WTC11 (cell line): Measurements from ENCODE around the gene SPEN. TPM values are rescaled to one million over a fixed set of nuclear protein-coding genes. Genes with fewer than 3 reads are reported as not detected.
A peak's percentile ranks its signal among the peaks of the same experiment; 100 is the strongest.

Experiments
- ATAC-seq: fragments of 200-7000 bp; cut with Tn5 transposase; 2 replicates; pipeline ENCODE4 v1.10.0; 2021; ENCODE audit warnings: mild to moderate bottlenecking, moderate library complexity
- CTCF ChIA-PET: fragments of 300-600 bp; sonication (Branson Sonifier 250); formaldehyde crosslinking; loops from one replicate; lab custom pipeline; 2021; ENCODE audit warnings: antibody characterized with exemption; lab: Charles Lee
- POLR2A ChIA-PET: fragments of 350-600 bp; sonication (Branson Sonifier 250); formaldehyde crosslinking; loops from one replicate; lab custom pipeline; 2021; ENCODE audit warnings: antibody characterized with exemption; lab: Charles Lee
- DNase-seq: peaks from one replicate; pipeline ENCODE4 v3.0.0; 2021; ENCODE audit warnings: low spot score
- H3K27ac Mint-ChIP-seq: 2 replicates; pipeline ENCODE4 v1.8.0; 2021; ENCODE audit warnings: mixed read lengths
- H3K27me3 Mint-ChIP-seq: 2 replicates; pipeline ENCODE4 v1.8.0; 2021; ENCODE audit warnings: low read depth, mild to moderate bottlenecking, moderate library complexity, mixed read lengths
- H3K36me3 Mint-ChIP-seq: 2 replicates; pipeline ENCODE4 v1.8.0; 2021; ENCODE audit warnings: mixed read lengths
- H3K4me1 Mint-ChIP-seq: 2 replicates; pipeline ENCODE4 v1.8.0; 2022; ENCODE audit warnings: mixed read lengths
- H3K4me3 Mint-ChIP-seq: 2 replicates; pipeline ENCODE4 v1.8.0; 2021; ENCODE audit warnings: mild to moderate bottlenecking, moderate library complexity, mixed read lengths
- H3K9me3 Mint-ChIP-seq: 2 replicates; pipeline ENCODE4 v1.8.0; 2021; ENCODE audit warnings: mixed read lengths
- ATF1 ChIP-seq: sonication (generic); formaldehyde crosslinking; IDR thresholded peaks from 2 replicates; pipeline ENCODE4 v1.8.1; 2023; ENCODE audit warnings: mild to moderate bottlenecking, moderate library complexity, missing genetic modification reagents
- CBFB ChIP-seq: sonication (generic); formaldehyde crosslinking; IDR thresholded peaks from 2 replicates; pipeline ENCODE4 v1.8.1; 2022; ENCODE audit warnings: mild to moderate bottlenecking, low read depth, missing genetic modification reagents
- GRHL2 ChIP-seq: fragments of 250-450 bp; sonication (Bioruptor Pico); IDR thresholded peaks from 2 replicates; pipeline ENCODE4 v1.8.0; 2022; ENCODE audit warnings: mild to moderate bottlenecking, moderate library complexity; ENCODE audit not compliant: insufficient replicate concordance, severe bottlenecking
- NR1H2 ChIP-seq: sonication (generic); formaldehyde crosslinking; IDR thresholded peaks from 2 replicates; pipeline ENCODE4 v1.9.0; 2021; ENCODE audit warnings: mild to moderate bottlenecking, moderate library complexity, missing genetic modification reagents
- NR2C2 ChIP-seq: sonication (generic); formaldehyde crosslinking; IDR thresholded peaks from 2 replicates; pipeline ENCODE4 v1.8.0; 2022; ENCODE audit warnings: mild to moderate bottlenecking, missing genetic modification reagents
- OVOL2 ChIP-seq: fragments of 250-450 bp; sonication (Bioruptor Pico); IDR thresholded peaks from 2 replicates; pipeline ENCODE4 v1.9.0; 2021; ENCODE audit warnings: mild to moderate bottlenecking, borderline replicate concordance
- RORB ChIP-seq: fragments of 250-450 bp; sonication (Bioruptor Pico); IDR thresholded peaks from 2 replicates; pipeline ENCODE4 v1.9.0; 2021; ENCODE audit warnings: mild to moderate bottlenecking
- SOX15 ChIP-seq: fragments of 250-450 bp; sonication (Bioruptor Pico); IDR thresholded peaks from 2 replicates; pipeline ENCODE4 v1.9.0; 2021; ENCODE audit warnings: mild to moderate bottlenecking
- TP53 ChIP-seq: sonication (generic); formaldehyde crosslinking; IDR thresholded peaks from 2 replicates; pipeline ENCODE4 v1.8.1; 2023; ENCODE audit warnings: mild to moderate bottlenecking, missing genetic modification reagents
- ZNF138 ChIP-seq: sonication (generic); formaldehyde crosslinking; conservative IDR thresholded peaks from 2 replicates; pipeline ENCODE4 v1.8.1; 2022; ENCODE audit warnings: mild to moderate bottlenecking, moderate library complexity, missing genetic modification reagents
- total RNA-seq: library from RNA; stranded (reverse); gene quantifications from 3 replicates; pipeline ENCODE4 v1.2.3, GENCODE V29; 2021
- TF ChIP-seq, protein P1 (sequence below): sonication (generic); formaldehyde crosslinking; IDR thresholded peaks from 2 replicates; pipeline ENCODE4 v1.8.1; 2022; ENCODE audit warnings: low read depth, mild to moderate bottlenecking, moderate library complexity, missing genetic modification reagents, borderline replicate concordance
- TF ChIP-seq, protein P2 (sequence below): sonication (generic); formaldehyde crosslinking; IDR thresholded peaks from 2 replicates; pipeline ENCODE4 v1.8.0; 2023; ENCODE audit warnings: missing genetic modification reagents, mild to moderate bottlenecking, borderline replicate concordance
- TF ChIP-seq, protein P3 (sequence below): sonication (generic); formaldehyde crosslinking; IDR thresholded peaks from 2 replicates; pipeline ENCODE4 v1.8.0; 2023; ENCODE audit warnings: missing genetic modification reagents
- TF ChIP-seq, protein P4 (sequence below): sonication (generic); formaldehyde crosslinking; IDR thresholded peaks from 2 replicates; pipeline ENCODE4 v1.8.1; 2023; ENCODE audit warnings: mild to moderate bottlenecking, missing genetic modification reagents, moderate library complexity

SPEN gene
- total RNA-seq, 1 experiment from 2014 or later, result 48.8 TPM

DNA sequence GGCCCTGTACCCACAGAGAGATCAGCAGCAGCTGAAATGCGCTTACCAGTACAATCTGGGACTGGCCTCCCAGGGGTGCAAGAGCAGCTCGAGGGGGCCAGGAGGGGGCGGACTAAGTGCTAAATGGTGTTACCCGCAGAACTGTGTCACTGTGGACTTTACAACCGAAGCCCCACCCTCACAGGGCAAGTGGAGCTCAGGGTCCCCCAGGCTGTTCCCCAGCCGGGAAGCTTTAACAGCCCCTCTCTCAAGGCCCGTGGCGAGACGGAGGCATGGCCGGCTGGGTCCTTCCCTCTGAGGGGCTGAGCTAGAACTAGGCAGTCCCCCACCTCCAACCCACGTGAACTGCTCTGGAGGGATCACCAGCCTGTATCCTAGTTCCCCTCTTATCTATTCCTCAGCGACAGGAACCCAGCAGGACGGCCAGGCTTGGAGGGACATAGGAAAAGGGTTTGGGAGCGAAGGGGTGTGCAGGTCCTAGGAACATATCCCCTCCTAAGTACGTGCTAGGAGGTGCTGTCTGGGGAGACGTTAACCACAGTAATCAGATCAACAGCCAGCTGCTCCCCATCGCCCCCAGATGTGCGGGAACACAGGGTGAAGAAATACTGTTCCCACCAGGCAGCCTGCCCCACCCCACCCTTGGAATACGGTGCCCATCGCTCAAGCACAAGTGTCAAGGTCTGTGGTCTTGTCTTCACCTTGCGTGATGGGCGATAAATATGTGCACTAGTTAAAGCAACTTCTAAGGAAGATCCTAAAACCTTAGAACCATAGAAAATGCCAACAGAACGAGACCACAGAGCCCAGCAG is 104.0 kb downstream of the SPEN start (continued):
- TF ChIP-seq, protein P1, sequence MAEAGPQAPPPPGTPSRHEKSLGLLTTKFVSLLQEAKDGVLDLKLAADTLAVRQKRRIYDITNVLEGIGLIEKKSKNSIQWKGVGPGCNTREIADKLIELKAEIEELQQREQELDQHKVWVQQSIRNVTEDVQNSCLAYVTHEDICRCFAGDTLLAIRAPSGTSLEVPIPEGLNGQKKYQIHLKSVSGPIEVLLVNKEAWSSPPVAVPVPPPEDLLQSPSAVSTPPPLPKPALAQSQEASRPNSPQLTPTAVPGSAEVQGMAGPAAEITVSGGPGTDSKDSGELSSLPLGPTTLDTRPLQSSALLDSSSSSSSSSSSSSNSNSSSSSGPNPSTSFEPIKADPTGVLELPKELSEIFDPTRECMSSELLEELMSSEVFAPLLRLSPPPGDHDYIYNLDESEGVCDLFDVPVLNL (CRISPR knock-in tag), result no peak
- TF ChIP-seq, protein P2, sequence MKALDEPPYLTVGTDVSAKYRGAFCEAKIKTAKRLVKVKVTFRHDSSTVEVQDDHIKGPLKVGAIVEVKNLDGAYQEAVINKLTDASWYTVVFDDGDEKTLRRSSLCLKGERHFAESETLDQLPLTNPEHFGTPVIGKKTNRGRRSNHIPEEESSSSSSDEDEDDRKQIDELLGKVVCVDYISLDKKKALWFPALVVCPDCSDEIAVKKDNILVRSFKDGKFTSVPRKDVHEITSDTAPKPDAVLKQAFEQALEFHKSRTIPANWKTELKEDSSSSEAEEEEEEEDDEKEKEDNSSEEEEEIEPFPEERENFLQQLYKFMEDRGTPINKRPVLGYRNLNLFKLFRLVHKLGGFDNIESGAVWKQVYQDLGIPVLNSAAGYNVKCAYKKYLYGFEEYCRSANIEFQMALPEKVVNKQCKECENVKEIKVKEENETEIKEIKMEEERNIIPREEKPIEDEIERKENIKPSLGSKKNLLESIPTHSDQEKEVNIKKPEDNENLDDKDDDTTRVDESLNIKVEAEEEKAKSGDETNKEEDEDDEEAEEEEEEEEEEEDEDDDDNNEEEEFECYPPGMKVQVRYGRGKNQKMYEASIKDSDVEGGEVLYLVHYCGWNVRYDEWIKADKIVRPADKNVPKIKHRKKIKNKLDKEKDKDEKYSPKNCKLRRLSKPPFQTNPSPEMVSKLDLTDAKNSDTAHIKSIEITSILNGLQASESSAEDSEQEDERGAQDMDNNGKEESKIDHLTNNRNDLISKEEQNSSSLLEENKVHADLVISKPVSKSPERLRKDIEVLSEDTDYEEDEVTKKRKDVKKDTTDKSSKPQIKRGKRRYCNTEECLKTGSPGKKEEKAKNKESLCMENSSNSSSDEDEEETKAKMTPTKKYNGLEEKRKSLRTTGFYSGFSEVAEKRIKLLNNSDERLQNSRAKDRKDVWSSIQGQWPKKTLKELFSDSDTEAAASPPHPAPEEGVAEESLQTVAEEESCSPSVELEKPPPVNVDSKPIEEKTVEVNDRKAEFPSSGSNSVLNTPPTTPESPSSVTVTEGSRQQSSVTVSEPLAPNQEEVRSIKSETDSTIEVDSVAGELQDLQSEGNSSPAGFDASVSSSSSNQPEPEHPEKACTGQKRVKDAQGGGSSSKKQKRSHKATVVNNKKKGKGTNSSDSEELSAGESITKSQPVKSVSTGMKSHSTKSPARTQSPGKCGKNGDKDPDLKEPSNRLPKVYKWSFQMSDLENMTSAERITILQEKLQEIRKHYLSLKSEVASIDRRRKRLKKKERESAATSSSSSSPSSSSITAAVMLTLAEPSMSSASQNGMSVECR, result no peak
- TF ChIP-seq SOX15 (CRISPR knock-in tag), result no peak

DNA sequence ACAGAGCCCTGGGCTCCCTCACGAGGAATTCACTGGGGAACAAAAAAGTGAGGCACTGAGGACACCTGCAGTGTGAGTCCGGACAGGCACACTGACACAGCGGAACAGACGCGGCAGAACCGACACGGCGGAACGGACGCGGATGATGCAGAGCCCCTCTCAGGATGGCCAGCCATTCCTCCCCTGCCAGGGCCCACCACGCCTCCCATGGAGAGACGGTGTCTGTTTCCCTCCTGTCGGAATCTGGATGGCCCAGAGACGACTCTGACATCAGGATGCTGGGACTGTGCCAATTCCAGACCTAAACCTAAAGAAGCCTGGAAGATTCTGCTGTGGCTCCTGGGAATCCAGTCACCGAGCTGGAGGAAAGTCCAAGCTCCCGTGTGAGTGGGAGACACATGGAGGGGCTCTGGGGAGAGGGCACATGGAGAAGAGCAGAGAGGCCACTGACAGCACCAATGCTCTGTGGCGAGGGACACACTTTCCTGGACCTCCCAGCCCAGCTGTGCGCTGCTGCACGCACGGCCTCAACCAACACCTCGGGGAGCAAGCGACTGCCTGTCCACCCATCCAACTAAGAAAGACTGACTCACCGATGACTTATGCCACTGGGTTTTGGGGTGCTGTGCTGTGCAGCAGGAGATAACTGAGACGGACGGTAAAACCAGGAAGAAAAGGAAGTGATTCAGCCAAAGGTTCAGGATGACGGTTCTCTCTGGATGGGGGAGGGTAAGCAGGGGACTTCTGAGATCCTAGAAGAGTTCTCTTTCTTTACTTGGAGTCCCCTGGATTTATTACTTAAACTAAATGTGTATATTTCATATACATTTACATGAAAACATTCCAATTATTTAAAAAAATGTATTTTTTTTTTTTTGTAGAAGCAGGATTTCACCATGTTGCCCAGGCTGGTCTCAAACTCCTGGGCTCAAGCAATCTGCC is 105.1 kb downstream of the SPEN start:
- CTCF ChIA-PET, result interaction anchor here (1.0 to 3.2 kb wide), 8 partner anchors 9 to 161 kb away, joined by 3 to 19 read pairs (median 6); partner anchors contain the start of gene ZBTB17
- POLR2A ChIA-PET, result no interaction called here
- Mint-ChIP-seq H3K4me1 (peaks cover 68% of the 10 kb centered on the region), H3K27me3 (no peaks in the 10 kb centered on the region), H3K9me3 (no peaks in the 10 kb centered on the region), H3K4me3 (no peak overlapping the region), H3K36me3 (peaks cover 5% of the 10 kb centered on the region), H3K27ac (peak overlapping the region; percentile 86)
- TF ChIP-seq, protein P3, sequence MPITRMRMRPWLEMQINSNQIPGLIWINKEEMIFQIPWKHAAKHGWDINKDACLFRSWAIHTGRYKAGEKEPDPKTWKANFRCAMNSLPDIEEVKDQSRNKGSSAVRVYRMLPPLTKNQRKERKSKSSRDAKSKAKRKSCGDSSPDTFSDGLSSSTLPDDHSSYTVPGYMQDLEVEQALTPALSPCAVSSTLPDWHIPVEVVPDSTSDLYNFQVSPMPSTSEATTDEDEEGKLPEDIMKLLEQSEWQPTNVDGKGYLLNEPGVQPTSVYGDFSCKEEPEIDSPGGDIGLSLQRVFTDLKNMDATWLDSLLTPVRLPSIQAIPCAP, result no peak
- no peak for TF ChIP-seq ATF1 (CRISPR knock-in tag)
- TF ChIP-seq, protein P4, sequence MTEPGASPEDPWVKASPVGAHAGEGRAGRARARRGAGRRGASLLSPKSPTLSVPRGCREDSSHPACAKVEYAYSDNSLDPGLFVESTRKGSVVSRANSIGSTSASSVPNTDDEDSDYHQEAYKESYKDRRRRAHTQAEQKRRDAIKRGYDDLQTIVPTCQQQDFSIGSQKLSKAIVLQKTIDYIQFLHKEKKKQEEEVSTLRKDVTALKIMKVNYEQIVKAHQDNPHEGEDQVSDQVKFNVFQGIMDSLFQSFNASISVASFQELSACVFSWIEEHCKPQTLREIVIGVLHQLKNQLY, result no peak
- TF ChIP-seq ZNF138 (CRISPR knock-in tag), result no peak
- no peak for TF ChIP-seq TP53
- DNase-seq, result no peak
- ATAC-seq, result no peak

DNA sequence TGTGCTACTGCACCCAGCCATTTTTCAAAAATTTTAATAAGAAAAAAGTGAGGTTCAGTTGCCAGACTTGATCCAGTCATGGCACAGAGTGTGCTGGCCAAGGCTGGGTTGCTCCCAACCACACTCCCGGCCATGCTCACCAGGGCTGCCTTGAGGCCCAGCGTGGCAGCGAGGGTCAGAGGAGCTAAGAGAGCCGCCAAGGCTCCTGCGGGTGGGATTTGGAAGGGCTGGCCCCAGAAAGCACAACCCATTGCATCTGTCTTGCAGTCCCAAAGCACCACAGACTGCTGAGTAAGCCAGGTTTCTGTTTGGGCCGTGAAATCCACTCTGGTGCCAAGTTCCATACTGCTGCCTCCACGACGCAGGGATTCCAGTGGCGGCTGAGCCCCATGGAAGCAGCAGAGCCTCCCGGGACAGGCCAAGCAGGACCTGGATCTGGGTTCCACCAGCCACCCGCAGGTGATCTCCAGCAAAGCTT is 105.8 kb downstream of the SPEN start:
- H3K36me3 Mint-ChIP-seq, result no peaks in the 10 kb centered on the region
- TF ChIP-seq NR1H2 (CRISPR knock-in tag) (no peak), OVOL2 (no peak), RORB (CRISPR knock-in tag) (no peak), GRHL2 (CRISPR knock-in tag) (no peak), NR2C2 (no peak), CBFB (CRISPR knock-in tag) (no peak)
- CTCF ChIA-PET, result interaction anchor here (0.6 to 1.9 kb wide), 6 partner anchors 9 to 162 kb away, joined by 3 to 16 read pairs (median 4); partner anchors contain the start of gene ZBTB17

More for the DNA sequence above, 105.8 kb downstream of the SPEN start:
- no peak for DNase-seq
- peaks cover 72% of the 10 kb centered on the region for H3K4me1 Mint-ChIP-seq
- peak overlapping the region; percentile 22; the same call in 1 of the 2 replicates for H3K27ac Mint-ChIP-seq
- no peak for ATAC-seq
- H3K9me3 Mint-ChIP-seq, result no peaks in the 10 kb centered on the region
- no peaks in the 10 kb centered on the region for H3K27me3 Mint-ChIP-seq
- POLR2A ChIA-PET, result no interaction called here
- no peak overlapping the region for H3K4me3 Mint-ChIP-seq
